ENCODE measurements around the gene VAV3. TPM values are rescaled to one million over a fixed set of nuclear protein-coding genes. Genes with fewer than 3 reads are reported as not detected.

The VAV3 gene
- total and polyA plus RNA-seq, 2 of the 13 experiments (the other 11 are each of a cell fraction or from before 2014, with no cell fraction given), result 15.9 to 29.8 TPM

- TF ChIP-seq BCL3 (CRISPR knock-in tag; IDR thresholded peaks at IDR 0.05), result no peak
- TF ChIP-seq FOSL2 (CRISPR knock-in tag; IDR thresholded peaks at IDR 0.05), result no peak
- no peak for TF ChIP-seq ZNF484 (CRISPR knock-in tag; IDR thresholded peaks at IDR 0.05; ENCODE audit: borderline replicate concordance, low read depth)
- no peak for TF ChIP-seq THAP7 (CRISPR knock-in tag; IDR thresholded peaks at IDR 0.05)
- no peak for TF ChIP-seq ZNF569 (CRISPR knock-in tag; IDR thresholded peaks at IDR 0.05; ENCODE audit: borderline replicate concordance)
- no peak for TF ChIP-seq ZNF629 (CRISPR knock-in tag; conservative IDR thresholded peaks at IDR 0.05)
- no peak for TF ChIP-seq PRDM4 (CRISPR knock-in tag; IDR thresholded peaks at IDR 0.05; ENCODE audit: borderline replicate concordance)
- no peak for TF ChIP-seq U2AF2 (IDR thresholded peaks at IDR 0.05; ENCODE audit: low read depth, low read length)
- TF ChIP-seq ZNF777 (CRISPR knock-in tag; IDR thresholded peaks at IDR 0.05), result no peak
- TF ChIP-seq ARID2 (CRISPR knock-in tag; IDR thresholded peaks at IDR 0.05; ENCODE audit: borderline replicate concordance), result no peak
- no peak for TF ChIP-seq ZNF597 (CRISPR knock-in tag; IDR thresholded peaks at IDR 0.05)
Observed at GRCh38 chr1:107806902-107807301, 158.1 kb downstream of the VAV3 start (continued).
